GM12878 (cell line): ENCODE data around the gene SLC15A3. TPM values are rescaled to one million over a fixed set of nuclear protein-coding genes. Genes with fewer than 3 reads are reported as not detected.

Experiments
- BCLAF1 ChIP-seq: fragments of 450-650 bp; IDR thresholded peaks from 2 replicates; pipeline ENCODE4 v1.6.1; 2017; ENCODE audit warnings: antibody characterized with exemption, mild to moderate bottlenecking, moderate library complexity
- BHLHE40 ChIP-seq, 2 experiments: fragments of 450-650 bp in 1 of 2; IDR thresholded peaks; 2 replicates each; pipeline ENCODE4 v1.6.1; 2011 to 2017; ENCODE audit warnings: low read depth in 2 of 2, borderline replicate concordance in 1 of 2, improper control_type of control experiment in 1 of 2, low read length in 1 of 2, mild to moderate bottlenecking in 1 of 2
- TCF12 ChIP-seq: IDR thresholded peaks from 2 replicates; pipeline ENCODE4 v1.6.1; 2011; ENCODE audit warnings: low read depth, mild to moderate bottlenecking, low read length
- USF1 ChIP-seq: IDR thresholded peaks from 2 replicates; pipeline ENCODE4 v1.6.1; 2011; ENCODE audit warnings: borderline replicate concordance, low read depth, mild to moderate bottlenecking, moderate library complexity, mixed read lengths, low read length; ENCODE audit not compliant: insufficient read depth; ENCODE audit errors: extremely low read length
- polyA plus RNA-seq, 11 experiments: library from polyadenylated mRNA; depleted of rRNA in 4 of 11; unstranded in 6 of 11; stranded (reverse) in 5 of 11; fragments of >200 nt; fragmentation: Nextera tagmentation in 4 of 11; fragmentation: Illumina TruSeq in 1 of 11; extraction: Ambion mirVana in 4 of 11; extraction: Trizol in 1 of 11; gene quantifications; 1 replicate in 1 of 11; 2 replicates in 10 of 11; pipeline versions ENCODE4 v1.2.1 to v1.2.3, GENCODE V29; 2011 to 2016; ENCODE audit warnings: inconsistent platforms in 2 of 11, missing spikeins in 2 of 11, low read depth in 1 of 11
- total RNA-seq, 4 experiments: library from RNA; depleted of rRNA in 3 of 4; stranded (reverse); fragments of >200 nt in 3 of 4; fragmentation: Illumina TruSeq in 1 of 4; extraction: Trizol in 1 of 4; gene quantifications; 2 replicates each; pipeline versions ENCODE4 v1.2.1 to v1.2.3, GENCODE V29; 2013 to 2021

Gene SLC15A3
- total and polyA plus RNA-seq, 10 of the 15 experiments (the other 5 are each of a cell fraction or from before 2014, with no cell fraction given), result 17.7 to 102 (median 55.8) TPM

DNA sequence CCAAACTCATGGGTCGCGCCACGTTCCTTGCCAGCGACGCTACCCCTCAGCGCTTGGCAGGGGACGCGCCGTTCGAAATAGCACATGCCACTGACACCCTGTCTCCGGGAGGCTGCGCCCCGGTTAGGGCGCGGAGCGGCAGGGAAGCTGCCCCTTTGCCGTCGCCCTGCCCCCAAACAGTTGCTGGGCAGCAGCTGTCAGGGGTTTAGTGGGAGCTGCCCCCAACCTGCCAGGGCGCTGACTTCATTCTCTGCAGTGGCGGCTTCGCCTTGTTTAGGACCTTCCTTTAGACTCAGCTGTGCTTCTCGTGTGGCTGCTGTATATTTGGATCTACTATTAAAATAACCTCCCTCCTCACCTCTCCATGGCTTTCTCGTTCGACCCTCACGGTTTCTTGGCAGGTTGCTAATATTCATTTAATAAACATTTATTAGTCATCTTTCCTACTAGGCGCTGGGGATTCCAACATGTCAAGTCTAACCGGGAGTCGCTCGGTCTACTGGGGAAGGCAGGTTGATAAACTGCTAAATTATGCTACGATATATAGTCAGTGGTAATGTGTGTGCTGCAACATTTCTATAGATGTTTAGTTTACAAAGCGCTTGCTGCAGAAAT, 37.2 kb downstream of the SLC15A3 start (continued):
- no peak for TF ChIP-seq BCLAF1
- no peak for TF ChIP-seq BHLHE40 (IDR thresholded peaks at IDR 0.05; ENCODE audit: borderline replicate concordance in 1 of 2, low read depth in 2 of 2, low read length in 1 of 2)
- peak; percentile 13 for TF ChIP-seq USF1
- 0 out of 2 replicates have a peak, but pooled peaks have one; percentile 4 for TF ChIP-seq TCF12
